Ishikawa (cell line): ENCODE data around the gene EPHB1.

Source experiments
- TAF1 ChIP-seq: IDR thresholded peaks from 2 replicates; pipeline ENCODE4 v1.6.1; 2012; ENCODE audit warnings: low read depth, mild to moderate bottlenecking
- TCF12 ChIP-seq: IDR thresholded peaks from 2 replicates; pipeline ENCODE4 v1.6.1; 2012; ENCODE audit warnings: low read depth
- TEAD4 ChIP-seq: IDR thresholded peaks from 2 replicates; pipeline ENCODE4 v1.6.1; 2012
- USF1 ChIP-seq: IDR thresholded peaks from 2 replicates; pipeline ENCODE4 v1.6.1; 2012
- ZBTB7A ChIP-seq: IDR thresholded peaks from 2 replicates; pipeline ENCODE4 v1.6.1; 2012; ENCODE audit warnings: low read depth
- TF ChIP-seq, protein P1 (sequence below): IDR thresholded peaks from 2 replicates; pipeline ENCODE4 v1.6.1; 2012; ENCODE audit warnings: low read depth, mild to moderate bottlenecking

DNA sequence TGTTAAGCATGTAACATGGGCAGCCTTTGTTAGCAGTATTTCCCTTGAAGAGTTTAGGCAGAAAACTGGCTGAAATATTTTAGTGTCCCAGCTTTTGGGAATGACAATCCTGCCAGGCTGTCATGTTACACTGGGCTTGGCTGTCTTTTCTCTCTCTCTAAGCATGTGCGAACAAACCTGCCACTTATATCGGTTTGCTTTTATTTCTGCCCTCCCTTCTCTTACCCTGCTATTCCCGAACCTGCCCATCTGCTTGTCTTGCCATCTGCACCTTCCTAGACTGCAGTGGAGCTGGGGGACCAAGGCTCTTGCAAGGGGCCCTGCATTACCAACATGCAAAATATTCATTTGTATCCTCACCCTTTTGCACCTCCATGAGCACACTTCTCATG lies 339.6 kb downstream of the EPHB1 start:
- no peak for TF ChIP-seq ZBTB7A
- TF ChIP-seq TAF1, result no peak
- TF ChIP-seq, protein P1, sequence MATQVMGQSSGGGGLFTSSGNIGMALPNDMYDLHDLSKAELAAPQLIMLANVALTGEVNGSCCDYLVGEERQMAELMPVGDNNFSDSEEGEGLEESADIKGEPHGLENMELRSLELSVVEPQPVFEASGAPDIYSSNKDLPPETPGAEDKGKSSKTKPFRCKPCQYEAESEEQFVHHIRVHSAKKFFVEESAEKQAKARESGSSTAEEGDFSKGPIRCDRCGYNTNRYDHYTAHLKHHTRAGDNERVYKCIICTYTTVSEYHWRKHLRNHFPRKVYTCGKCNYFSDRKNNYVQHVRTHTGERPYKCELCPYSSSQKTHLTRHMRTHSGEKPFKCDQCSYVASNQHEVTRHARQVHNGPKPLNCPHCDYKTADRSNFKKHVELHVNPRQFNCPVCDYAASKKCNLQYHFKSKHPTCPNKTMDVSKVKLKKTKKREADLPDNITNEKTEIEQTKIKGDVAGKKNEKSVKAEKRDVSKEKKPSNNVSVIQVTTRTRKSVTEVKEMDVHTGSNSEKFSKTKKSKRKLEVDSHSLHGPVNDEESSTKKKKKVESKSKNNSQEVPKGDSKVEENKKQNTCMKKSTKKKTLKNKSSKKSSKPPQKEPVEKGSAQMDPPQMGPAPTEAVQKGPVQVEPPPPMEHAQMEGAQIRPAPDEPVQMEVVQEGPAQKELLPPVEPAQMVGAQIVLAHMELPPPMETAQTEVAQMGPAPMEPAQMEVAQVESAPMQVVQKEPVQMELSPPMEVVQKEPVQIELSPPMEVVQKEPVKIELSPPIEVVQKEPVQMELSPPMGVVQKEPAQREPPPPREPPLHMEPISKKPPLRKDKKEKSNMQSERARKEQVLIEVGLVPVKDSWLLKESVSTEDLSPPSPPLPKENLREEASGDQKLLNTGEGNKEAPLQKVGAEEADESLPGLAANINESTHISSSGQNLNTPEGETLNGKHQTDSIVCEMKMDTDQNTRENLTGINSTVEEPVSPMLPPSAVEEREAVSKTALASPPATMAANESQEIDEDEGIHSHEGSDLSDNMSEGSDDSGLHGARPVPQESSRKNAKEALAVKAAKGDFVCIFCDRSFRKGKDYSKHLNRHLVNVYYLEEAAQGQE, result no peak
- TF ChIP-seq TEAD4, result no peak
- no peak for TF ChIP-seq TCF12
- no peak for TF ChIP-seq USF1
